ENCODE results near the gene RAB3GAP2.

DNA sequence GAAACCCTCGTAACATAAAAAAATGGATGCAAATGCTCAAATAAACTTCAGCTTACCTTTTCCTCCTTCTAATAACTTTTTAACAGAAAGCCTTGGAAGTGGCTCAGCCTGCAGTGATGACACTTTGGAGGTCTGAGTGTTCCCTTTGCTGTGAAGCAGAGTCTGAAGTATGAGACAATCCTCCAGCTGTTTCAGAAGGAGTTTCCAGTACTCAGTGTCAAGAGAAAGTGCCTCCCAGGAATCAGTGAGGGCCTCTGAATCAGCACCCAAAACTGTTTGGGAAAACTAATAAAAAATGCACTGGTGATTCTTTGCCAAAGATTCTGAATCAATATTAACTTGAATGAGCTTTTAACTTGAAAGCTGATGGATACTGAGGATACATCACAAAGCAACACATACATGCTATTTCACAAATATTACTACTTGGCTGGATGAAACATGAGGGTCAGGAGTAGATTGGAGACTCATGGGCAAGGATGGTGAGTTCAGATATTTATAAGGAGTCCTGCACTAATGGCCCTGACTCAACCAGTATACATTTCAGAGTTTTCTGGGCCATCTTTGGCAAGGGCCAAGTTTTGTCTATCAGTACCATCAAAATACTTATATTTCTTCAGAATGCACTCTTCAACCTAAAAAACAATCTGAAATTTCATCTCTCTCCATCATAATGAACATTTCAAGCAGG is 101.3 kb downstream of the RAB3GAP2 start:
- TF ChIP-seq POLR2AphosphoS5 (IDR thresholded peaks at IDR 0.05; ENCODE audit: borderline replicate concordance, low read depth, low read length), result no peak
- TF ChIP-seq EZH2 (IDR thresholded peaks at IDR 0.05), result no peak
- TF ChIP-seq FOXP2 (optimal IDR thresholded peaks at IDR 0.05; ENCODE audit: control extremely low read depth, extremely low read length, insufficient read depth), result no peak

Measured in SK-N-MC (cell line).